ENCODE measurements around the gene FADD. TPM values are rescaled to one million over a fixed set of nuclear protein-coding genes. Genes with fewer than 3 reads are reported as not detected.
"Not testable (repeated sequence)": the region's sequence is repeated elsewhere in the genome, so short reads cannot be mapped to it uniquely, and the experiment has no call there.

Gene FADD
- total RNA-seq, 1 donor from 2014 or later, result 21.3 TPM

DNA sequence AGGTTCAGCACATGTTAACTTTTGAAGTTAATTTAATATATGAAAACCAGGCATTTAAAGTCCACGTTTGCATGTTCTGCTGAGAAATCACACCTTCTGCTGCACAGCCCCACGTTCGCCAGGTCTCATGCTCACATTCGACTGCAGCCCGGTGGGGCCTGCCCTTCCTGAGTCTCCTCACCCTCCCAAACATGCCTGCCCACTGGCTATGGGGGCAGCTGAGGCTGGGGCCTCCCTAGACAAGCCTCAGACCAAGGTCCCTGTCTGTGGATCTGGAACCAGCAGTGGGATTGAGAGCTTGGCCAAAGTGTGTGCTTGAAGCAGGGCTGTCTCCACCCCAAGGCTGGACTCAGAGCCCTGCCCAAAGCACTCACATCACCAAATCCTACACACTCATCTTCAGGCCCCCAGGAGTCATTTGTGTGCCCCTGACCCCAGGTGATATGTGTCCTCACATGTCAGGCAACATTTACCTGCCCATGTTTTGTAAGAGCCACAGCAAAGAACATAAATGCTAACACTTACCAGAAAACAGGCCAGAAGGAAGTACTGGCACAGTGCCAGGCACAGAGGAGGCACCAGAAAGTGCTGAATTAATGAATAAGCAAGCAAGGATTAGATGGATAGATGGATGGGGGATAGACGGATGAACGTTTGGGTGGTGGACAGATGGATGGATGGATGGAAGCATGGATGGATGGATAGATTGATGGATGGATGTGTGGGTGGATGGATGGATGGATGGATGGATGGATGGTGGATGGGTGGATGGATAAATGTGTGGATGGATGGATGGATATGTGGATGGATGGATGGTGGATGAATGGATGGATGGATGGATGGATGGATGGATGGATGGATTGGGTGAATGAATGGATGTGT lies 9.4 kb upstream of the FADD start:
- H3K27ac ChIP-seq, result no peak overlapping the region
- H3K27me3 ChIP-seq, result no peaks in the 10 kb centered on the region
- H3K4me3 ChIP-seq, result no peak overlapping the region
- TF ChIP-seq, protein P1, sequence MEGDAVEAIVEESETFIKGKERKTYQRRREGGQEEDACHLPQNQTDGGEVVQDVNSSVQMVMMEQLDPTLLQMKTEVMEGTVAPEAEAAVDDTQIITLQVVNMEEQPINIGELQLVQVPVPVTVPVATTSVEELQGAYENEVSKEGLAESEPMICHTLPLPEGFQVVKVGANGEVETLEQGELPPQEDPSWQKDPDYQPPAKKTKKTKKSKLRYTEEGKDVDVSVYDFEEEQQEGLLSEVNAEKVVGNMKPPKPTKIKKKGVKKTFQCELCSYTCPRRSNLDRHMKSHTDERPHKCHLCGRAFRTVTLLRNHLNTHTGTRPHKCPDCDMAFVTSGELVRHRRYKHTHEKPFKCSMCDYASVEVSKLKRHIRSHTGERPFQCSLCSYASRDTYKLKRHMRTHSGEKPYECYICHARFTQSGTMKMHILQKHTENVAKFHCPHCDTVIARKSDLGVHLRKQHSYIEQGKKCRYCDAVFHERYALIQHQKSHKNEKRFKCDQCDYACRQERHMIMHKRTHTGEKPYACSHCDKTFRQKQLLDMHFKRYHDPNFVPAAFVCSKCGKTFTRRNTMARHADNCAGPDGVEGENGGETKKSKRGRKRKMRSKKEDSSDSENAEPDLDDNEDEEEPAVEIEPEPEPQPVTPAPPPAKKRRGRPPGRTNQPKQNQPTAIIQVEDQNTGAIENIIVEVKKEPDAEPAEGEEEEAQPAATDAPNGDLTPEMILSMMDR (IDR thresholded peaks at IDR 0.05), result no peak
- DNase-seq (no peak), ATAC-seq (no peak)
- no peaks in the 10 kb centered on the region for H3K9me3 ChIP-seq
- intact Hi-C loops (cut with DNase I), result loop anchor here (5.0 to 10.0 kb wide), 2 partner anchors 271 to 509 kb away; no protein-coding TSS in a partner anchor
- H3K4me1 ChIP-seq, result no peaks in the 10 kb centered on the region
- no peaks in the 10 kb centered on the region for H3K36me3 ChIP-seq

DNA sequence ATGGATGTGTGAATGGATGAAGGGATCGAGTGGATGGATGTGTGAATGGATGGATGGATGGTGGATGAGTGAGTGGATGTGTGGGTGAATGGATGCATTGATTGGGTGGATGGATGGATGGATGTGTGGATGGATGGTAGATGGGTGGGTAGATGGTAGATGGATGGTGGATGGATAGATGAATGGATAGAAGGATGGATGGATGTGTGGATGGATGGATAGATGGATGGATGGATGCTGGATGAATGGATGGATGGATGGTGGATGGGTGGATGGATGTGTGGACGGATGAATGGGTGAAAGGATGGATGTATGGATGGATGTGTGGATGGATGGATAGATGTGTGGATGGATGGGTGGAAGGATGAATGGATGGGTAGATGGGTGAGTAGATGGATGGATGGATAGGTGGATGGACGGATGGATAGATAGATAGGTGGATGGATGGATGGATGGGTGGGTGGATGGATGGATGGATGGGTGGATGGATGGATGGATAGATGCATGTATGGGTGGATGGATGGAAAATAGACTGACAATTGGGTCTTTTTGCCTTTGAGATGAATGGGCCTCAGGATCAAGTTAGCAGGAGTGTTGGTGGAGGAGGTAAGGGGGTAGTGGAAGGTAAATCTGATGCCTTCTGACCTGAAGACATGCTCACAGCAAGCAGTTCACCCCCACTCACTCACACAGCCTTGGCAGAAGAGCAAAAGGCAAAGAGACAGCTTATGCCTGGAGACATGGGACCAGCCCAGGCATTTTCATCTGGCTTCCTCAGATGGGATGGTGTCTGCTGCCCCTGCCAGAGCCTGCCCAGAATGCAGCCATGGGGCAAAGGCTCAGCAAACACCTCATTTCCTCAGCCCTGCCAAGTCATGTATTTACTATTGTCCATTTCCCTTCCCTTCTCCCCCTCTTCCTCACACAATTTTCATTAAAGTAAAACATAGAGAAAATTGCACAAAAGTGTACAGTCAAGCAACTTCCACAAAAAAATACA lies 8.0 kb upstream of the FADD start:
- no peaks in the 10 kb centered on the region for H3K4me1 ChIP-seq
- no peaks in the 10 kb centered on the region for H3K9me3 ChIP-seq
- TF ChIP-seq, protein P1 (IDR thresholded peaks at IDR 0.05), result no peak
- intact Hi-C loops (cut with DNase I), result loop anchor here (5.0 to 10.0 kb wide), 2 partner anchors 273 to 510 kb away; no protein-coding TSS in a partner anchor
- no peak overlapping the region for H3K4me3 ChIP-seq
- no peaks in the 10 kb centered on the region for H3K27me3 ChIP-seq
- no peaks in the 10 kb centered on the region for H3K36me3 ChIP-seq
- DNase-seq (no peak), ATAC-seq (no peak)
- H3K27ac ChIP-seq, result no peak overlapping the region

DNA sequence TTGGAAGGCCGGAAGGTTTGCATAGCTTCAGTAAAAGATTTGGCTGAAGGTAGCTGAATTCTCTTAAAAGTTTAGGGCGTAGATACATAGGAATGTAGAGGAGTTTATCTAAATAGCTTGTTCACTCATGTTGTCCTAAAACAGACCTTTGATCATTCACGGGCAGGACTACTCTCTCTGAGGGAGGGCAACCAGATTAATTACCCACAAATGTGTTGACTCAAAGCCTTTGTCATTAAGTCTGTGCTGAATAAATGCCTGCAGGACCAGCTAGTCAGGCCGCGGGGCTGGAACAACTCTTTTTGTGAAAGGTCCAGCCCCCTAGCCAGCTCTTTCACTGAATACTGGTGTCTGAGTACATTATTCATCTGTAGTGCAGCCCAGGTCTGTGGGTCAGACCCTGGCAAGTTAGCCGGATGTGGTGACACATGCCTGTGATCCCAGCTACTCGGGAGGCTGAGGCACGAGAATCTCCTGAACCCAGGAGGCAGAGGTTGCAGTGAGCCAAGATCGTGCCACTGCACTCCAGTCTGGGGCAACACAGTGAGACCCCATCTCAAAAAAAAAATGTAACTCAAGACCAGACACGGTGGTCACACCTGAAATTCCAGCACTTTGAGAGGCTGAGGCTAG lies 2.8 kb upstream of the FADD start:
- intact Hi-C loops (cut with DNase I), result no loop called here
- H3K4me3 ChIP-seq, result no peak overlapping the region
- H3K36me3 ChIP-seq, result no peaks in the 10 kb centered on the region
- no peaks in the 10 kb centered on the region for H3K9me3 ChIP-seq
- ATAC-seq (no peak), DNase-seq (no peak)
- peaks cover 15% of the 10 kb centered on the region for H3K4me1 ChIP-seq
- no peaks in the 10 kb centered on the region for H3K27me3 ChIP-seq
- TF ChIP-seq, protein P1 (IDR thresholded peaks at IDR 0.05), result no peak
- H3K27ac ChIP-seq, result no peak overlapping the region

DNA sequence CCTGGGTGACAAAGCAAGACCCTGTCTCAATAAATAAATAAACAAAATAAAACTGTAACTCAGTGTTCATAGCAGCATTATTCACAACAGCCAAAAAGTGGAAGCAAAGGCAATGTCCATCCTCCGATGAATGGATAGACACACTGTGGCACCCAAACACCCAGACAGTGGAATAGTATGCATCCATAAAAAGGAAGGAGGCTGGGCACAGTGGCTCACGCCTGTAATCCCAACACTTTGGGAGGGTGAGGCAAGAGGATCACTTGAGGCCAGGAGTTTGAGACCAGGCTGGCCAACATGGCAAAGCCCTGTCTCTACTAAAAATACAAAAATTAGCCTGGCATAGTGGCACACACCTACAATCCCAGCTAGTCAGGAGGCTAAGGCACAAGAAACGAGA lies 2.0 kb upstream of the FADD start:
- H3K4me3 ChIP-seq; intact Hi-C loops (cut with DNase I): not testable (repeated sequence)

DNA sequence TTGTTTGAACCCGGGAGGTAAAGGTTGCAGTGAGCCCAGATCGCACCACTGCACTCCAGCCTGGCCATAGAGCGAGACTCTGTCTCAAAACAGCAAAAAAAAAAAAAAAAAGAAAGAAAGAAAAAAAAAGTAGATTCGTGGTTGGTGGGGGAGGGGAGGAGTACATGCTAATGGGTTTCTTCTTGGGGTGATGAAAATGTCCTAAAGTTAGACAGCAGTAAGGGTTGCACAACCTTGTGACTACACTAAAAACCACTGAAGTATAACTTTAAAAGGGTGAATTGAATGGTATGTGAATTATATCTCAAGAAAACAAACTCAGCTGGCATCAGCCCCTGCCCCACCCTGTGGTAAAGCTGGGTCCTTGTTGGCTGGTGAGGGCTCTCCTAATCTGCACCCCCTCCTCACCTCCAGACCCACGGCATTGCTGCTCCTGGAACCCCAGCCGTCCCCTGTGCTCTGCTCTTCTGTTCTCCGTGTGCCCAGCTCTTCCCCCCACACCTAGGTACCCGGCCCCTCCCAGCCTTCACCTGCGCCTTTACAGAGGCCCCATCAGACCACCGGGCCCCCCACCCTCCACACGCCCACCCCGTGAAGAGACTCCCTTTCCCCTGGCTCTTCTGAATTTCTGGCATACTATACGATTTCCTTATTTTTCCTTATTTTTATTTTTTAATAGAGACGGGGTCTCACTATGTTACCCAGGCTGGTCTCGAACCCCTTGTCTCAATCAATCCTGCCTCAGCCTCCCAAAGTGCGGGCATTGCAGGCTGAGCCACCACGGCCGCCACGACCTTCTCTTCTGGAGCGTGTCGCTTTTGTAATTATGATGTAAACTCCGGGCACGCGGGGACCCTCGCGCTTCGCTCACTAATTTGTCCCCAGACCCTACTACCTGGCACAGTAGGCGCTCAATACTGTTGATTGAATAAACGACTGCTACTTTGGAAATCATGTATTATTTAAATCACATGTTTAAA lies 924 bp upstream of the FADD start:
- Histone ChIP-seq H3K27me3 (no peaks in the 10 kb centered on the region), H3K9me3 (no peaks in the 10 kb centered on the region), H3K4me3 (peak overlapping the region; percentile 84), H3K36me3 (peaks cover 12% of the 10 kb centered on the region), H3K4me1 (peaks cover 16% of the 10 kb centered on the region), H3K27ac (peak overlapping the region; percentile 93)
- intact Hi-C loops (cut with DNase I), result no loop called here
- no peak for DNase-seq
- no peak for ATAC-seq
- TF ChIP-seq, protein P1 (IDR thresholded peaks at IDR 0.05), result no peak

More for the DNA sequence above, 2.0 kb upstream of the FADD start:
- ATAC-seq, H3K36me3 ChIP-seq, DNase-seq, H3K9me3 ChIP-seq, H3K27me3 ChIP-seq, H3K27ac ChIP-seq: not testable (repeated sequence)
- H3K4me1 ChIP-seq, result peaks cover 16% of the 10 kb centered on the region

Data from upper lobe of right lung (tissue), 1 donor.